ENCODE data around the gene LTBP2. TPM values are rescaled to one million over a fixed set of nuclear protein-coding genes. Genes with fewer than 3 reads are reported as not detected.

The LTBP2 gene
- total and polyA plus RNA-seq, 2 of the 13 experiments (the other 11 are each of a cell fraction or from before 2014, with no cell fraction given): 0.20 to 0.41 TPM

DNA sequence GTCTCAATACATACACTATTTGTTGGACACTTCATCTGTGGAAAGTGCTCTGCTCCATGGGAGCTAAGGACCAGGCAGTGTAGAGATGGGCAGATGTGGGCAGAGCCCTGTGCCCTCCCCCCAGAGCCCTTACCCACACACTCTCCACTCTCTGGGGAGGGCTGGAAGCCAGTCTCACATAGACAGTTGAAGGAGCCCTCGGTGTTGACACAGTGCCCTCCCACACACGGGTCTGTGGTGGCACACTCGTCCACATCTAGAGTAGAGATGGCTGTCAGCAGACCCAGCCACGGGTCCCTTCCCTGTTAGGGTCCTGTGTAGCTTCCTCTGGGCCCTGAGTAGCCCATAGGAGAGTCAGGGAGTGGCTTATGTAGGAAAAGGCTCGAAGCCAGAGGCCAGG lies 104.2 kb downstream of the LTBP2 start (continued):
- TF ChIP-seq, protein P1, sequence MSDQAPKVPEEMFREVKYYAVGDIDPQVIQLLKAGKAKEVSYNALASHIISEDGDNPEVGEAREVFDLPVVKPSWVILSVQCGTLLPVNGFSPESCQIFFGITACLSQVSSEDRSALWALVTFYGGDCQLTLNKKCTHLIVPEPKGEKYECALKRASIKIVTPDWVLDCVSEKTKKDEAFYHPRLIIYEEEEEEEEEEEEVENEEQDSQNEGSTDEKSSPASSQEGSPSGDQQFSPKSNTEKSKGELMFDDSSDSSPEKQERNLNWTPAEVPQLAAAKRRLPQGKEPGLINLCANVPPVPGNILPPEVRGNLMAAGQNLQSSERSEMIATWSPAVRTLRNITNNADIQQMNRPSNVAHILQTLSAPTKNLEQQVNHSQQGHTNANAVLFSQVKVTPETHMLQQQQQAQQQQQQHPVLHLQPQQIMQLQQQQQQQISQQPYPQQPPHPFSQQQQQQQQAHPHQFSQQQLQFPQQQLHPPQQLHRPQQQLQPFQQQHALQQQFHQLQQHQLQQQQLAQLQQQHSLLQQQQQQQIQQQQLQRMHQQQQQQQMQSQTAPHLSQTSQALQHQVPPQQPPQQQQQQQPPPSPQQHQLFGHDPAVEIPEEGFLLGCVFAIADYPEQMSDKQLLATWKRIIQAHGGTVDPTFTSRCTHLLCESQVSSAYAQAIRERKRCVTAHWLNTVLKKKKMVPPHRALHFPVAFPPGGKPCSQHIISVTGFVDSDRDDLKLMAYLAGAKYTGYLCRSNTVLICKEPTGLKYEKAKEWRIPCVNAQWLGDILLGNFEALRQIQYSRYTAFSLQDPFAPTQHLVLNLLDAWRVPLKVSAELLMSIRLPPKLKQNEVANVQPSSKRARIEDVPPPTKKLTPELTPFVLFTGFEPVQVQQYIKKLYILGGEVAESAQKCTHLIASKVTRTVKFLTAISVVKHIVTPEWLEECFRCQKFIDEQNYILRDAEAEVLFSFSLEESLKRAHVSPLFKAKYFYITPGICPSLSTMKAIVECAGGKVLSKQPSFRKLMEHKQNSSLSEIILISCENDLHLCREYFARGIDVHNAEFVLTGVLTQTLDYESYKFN (CRISPR knock-in tag; conservative IDR thresholded peaks at IDR 0.05): no peak
- TF ChIP-seq, protein P2, sequence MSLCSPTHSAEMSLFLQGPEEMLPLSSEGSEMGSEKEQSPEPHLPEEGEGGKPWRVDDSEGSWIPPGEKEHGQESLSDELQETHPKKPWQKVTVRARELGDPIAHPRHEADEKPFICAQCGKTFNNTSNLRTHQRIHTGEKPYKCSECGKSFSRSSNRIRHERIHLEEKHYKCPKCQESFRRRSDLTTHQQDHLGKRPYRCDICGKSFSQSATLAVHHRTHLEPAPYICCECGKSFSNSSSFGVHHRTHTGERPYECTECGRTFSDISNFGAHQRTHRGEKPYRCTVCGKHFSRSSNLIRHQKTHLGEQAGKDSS (CRISPR knock-in tag; IDR thresholded peaks at IDR 0.05; ENCODE audit: borderline replicate concordance, low read depth): no peak

DNA sequence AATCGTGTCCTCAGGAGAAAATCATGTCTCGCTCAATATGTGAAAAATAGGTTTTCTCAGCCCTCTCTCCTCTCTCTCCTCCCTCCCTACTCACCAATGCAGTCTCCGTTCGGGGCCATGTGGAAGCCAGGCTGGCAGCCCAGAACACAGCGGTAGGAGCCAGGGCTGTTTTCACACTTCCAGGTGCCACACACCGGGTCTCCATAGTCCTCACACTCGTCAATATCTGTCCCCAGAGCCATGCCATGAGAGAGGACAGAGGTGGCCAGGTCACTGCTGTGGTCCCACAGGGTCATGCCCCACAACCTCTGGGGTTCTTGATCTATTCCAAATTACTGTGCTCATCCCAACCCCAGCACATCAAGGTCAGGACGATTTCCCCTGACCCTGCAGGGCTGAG lies 105.0 kb downstream of the LTBP2 start:
- Histone ChIP-seq H3K4me1 (ENCODE audit: insufficient read depth, low read length) (peaks cover 20% of the 10 kb centered on the region), H4K20me1 (ENCODE audit: insufficient read depth, low read length) (no peaks in the 10 kb centered on the region), H3K9ac (ENCODE audit: insufficient read depth, low read depth, low read length) (no peak overlapping the region), H3K36me3 (replicated peaks in 1 of 2; ENCODE audit: control insufficient read depth in 1 of 2, insufficient read depth in 2 of 2, low read length in 2 of 2) (no peaks in the 10 kb centered on the region), H3K9me3 (ENCODE audit: low read length) (no peaks in the 10 kb centered on the region), H3K79me2 (ENCODE audit: insufficient read depth, low read length) (no peaks in the 10 kb centered on the region), H2AFZ (ENCODE audit: low read length) (no peak overlapping the region), H3K27me3 (ENCODE audit: control insufficient read depth in 1 of 2, insufficient read depth in 2 of 2, low read length in 2 of 2) (peaks cover 2 to 42% of the 10 kb centered on the region in 2 experiments; a peak in 3 of 5 replicates), H3K4me3 (replicated peaks in 1 of 3; ENCODE audit: insufficient read depth in 1 of 3, low read depth in 2 of 3, low read length in 3 of 3) (no peak overlapping the region), H3K27ac (ENCODE audit: extremely low read length, insufficient read depth, low read length) (no peak overlapping the region), H3K4me2 (ENCODE audit: low read depth, low read length) (no peak overlapping the region)
- BruUV-seq (replicated peaks): no TSS peak
- CTCF ChIA-PET (ENCODE audit: low intra/inter-chr PET ratio, low total read pairs): no interaction called here
- ATAC-seq (no peak), FAIRE-seq (no peak), DNase-seq (ENCODE audit: low spot score) (no peak)
- POLR2A ChIA-PET: no interaction called here
- in situ Hi-C loops (cut with HindIII; ENCODE audit: extremely low pct_ligation_motif_present, low pct_unique_long_range_greater_than_20kb) (no loop called here), intact Hi-C loops (cut with micrococcal nuclease; ENCODE audit: unreplicated experiment) (no loop called here)
- 34% methylated on average over 8 of the region's 8 CpGs for WGBS (ENCODE audit: low lambda C conversion rate)
- TF ChIP-seq PRPF4 (IDR thresholded peaks at IDR 0.05; ENCODE audit: low read depth, low read length, poor library complexity, severe bottlenecking): no peak
- no peak for TF ChIP-seq JUND (CRISPR knock-in tag; IDR thresholded peaks at IDR 0.05)
- no peak for TF ChIP-seq RBAK (CRISPR knock-in tag; IDR thresholded peaks at IDR 0.05)
- no peak for TF ChIP-seq IKZF4 (CRISPR knock-in tag; IDR thresholded peaks at IDR 0.05; ENCODE audit: borderline replicate concordance, low read depth, not compliant biosample characterization)
- TF ChIP-seq FOXA1 (IDR thresholded peaks at IDR 0.05): no peak
- TF ChIP-seq FOXA1 (CRISPR knock-in tag; IDR thresholded peaks at IDR 0.05): no peak
- no peak for TF ChIP-seq ZFP90 (CRISPR knock-in tag; IDR thresholded peaks at IDR 0.05; ENCODE audit: borderline replicate concordance)
- TF ChIP-seq ZNF224 (CRISPR knock-in tag; IDR thresholded peaks at IDR 0.05): no peak
- TF ChIP-seq BRF2 (CRISPR knock-in tag; IDR thresholded peaks at IDR 0.05): no peak
- no peak for TF ChIP-seq FOXO1 (CRISPR knock-in tag; IDR thresholded peaks at IDR 0.05)
- TF ChIP-seq REST (IDR thresholded peaks at IDR 0.05; ENCODE audit: borderline replicate concordance in 1 of 2, low read depth in 1 of 2, low read length in 2 of 2): no peak

Measured in HepG2 (cell line).